HG03139 (cell line): Measurements from ENCODE around the gene IL6ST.

ENCODE experiments used
- ATAC-seq: cut with Tn5 transposase; IDR thresholded peaks from one replicate; pipeline ENCODE4 v1.9.1; 2021; ENCODE audit not compliant: unreplicated experiment

The IL6ST gene

GRCh38 chr5:55897905-55898304 is 96.9 kb downstream of the IL6ST start:
- ATAC-seq = no peak

- no peak for ATAC-seq
Observed at GRCh38 chr5:55897206-55897894, 97.4 kb downstream of the IL6ST start.

- no peak for ATAC-seq
Observed at GRCh38 chr5:55896663-55897062, 98.1 kb downstream of the IL6ST start.

- no peak for ATAC-seq
Observed at GRCh38 chr5:55896238-55896637, 98.5 kb downstream of the IL6ST start.

GRCh38 chr5:55895346-55895745 is 99.4 kb downstream of the IL6ST start:
- no peak for ATAC-seq

GRCh38 chr5:55894135-55894534 is 100.6 kb downstream of the IL6ST start:
- ATAC-seq = no peak

GRCh38 chr5:55892479-55892878 is 102.3 kb downstream of the IL6ST start:
- no peak for ATAC-seq

GRCh38 chr5:55888205-55888604 is 106.6 kb downstream of the IL6ST start:
- no peak for ATAC-seq

- no peak for ATAC-seq
Observed at GRCh38 chr5:55885359-55885758, 109.4 kb downstream of the IL6ST start.
